GM19468 (cell line): ENCODE data around the gene SCAI.
"Not testable (repeated sequence)": the region's sequence is repeated elsewhere in the genome, so short reads cannot be mapped to it uniquely, and the experiment has no call there.

Experiments used
- ATAC-seq: cut with Tn5 transposase; IDR thresholded peaks from one replicate; pipeline ENCODE4 v1.9.1; 2021; ENCODE audit warnings: mild to moderate bottlenecking, moderate library complexity, moderate number of reproducible peaks; ENCODE audit not compliant: unreplicated experiment; ENCODE audit errors: extremely low read depth

SCAI gene

DNA sequence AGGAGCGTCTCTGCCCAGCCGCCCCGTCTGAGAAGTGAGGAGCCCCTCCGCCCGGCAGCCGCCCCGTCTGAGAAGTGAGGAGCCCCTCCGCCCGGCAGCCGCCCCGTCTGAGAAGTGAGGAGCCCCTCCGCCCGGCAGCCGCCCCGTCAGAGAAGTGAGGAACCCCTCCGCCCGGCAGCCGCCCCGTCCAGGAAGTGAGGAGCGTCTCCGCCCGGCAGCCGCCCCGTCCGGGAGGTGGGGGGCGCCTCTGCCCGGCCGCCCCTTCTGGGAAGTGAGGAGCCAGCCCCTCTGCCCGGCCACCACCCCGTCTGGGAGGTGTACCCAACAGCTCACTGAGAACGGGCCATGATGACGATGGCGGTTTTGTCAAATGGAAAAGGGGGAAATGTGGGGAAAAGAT is 34.8 kb downstream of the SCAI start:
- ATAC-seq = not testable (repeated sequence)

DNA sequence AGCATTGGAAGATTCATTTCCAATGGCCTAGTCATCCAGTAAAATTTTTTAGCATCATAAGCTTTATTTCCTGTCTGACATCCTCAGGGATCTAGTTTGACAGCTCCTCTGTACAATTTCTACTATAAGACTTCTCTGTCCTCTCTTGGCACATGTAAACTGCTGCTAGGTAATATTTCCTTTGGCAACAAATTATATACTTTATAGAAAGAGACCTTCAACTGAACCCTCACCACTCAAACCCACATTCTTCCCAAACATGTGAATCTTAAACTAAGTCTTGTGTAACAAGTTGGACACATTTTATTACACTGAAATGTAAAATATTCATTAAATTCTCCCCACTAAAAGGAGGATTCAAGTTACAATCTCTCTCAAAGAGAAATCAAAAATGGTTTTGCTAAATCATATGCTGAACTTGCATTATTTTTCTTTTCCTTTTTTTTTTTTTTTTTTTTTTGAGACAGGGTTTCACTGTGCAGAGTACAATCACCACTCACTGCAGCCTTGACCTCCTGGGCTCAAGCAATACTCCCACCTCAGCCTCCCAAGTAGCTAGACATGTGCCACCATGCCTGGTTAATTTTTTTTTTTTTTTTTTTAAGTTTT is 36.9 kb downstream of the SCAI start:
- ATAC-seq = no peak

- ATAC-seq = no peak
Observed at GRCh38 chr9:125103770-125104460, 39.4 kb downstream of the SCAI start.

DNA sequence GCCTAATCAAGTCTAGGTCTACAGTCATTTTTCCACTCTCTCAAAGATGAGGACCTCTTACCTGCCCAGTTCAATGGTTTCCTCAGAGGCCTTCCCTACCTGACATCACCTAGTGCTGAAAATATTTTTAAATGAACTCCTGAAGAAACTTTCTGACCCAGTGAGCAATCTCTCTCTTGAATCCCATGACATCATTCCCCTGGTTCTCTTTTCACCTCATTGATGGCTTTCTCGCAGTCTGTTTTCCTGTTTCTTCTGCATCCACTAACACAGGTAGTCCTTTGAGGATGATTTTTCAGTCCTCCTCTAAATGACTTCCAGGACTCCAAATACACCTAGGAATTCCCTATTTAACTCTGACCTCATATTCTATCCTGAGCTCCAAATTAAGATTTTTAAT is 40.3 kb downstream of the SCAI start:
- no peak for ATAC-seq

DNA sequence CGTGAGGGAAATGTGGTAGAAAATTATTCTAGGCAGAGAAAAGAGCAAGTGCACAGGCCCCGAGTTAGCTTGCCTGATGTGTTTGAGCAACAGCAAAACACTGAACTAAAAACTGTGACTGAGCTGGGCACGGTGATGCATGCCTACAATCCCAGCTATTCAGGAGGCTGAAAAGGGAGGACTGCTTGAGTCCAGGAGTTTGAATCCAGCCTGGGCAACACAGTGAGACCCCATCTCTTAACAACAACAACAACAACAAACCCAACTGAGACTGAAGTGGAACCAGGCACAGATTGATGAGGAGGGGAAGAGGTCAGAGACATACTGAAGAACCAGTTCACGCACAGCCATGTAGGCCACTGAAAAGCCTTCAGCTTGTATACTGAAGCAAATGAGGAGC is 42.5 kb downstream of the SCAI start:
- no peak for ATAC-seq

DNA sequence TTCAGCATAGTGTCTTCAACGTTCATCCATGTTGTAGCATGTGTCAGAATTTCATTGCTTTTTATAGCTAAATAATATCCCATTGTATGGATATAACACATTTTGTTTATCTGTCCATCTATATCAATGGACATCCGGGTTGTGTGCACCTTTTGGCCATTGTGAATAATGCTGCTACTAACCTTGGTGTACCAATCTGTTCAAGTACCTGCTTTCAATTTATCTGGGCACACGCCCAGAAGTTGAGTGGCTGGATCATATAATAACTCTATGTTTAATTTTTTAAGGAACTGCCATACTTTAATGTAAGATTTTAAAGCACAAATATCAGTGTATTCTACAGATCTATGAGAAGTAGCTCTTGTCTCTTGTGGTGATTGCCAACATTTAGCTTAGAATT is 43.5 kb downstream of the SCAI start:
- no peak for ATAC-seq

- no peak for ATAC-seq
Observed at GRCh38 chr9:125095821-125096443, 47.4 kb downstream of the SCAI start.

GRCh38 chr9:125091121-125091520 is 52.2 kb downstream of the SCAI start:
- no peak for ATAC-seq

GRCh38 chr9:125089331-125089730 is 54.0 kb downstream of the SCAI start:
- ATAC-seq = peak; percentile 32

GRCh38 chr9:125088752-125089151 is 54.6 kb downstream of the SCAI start:
- ATAC-seq = no peak

DNA sequence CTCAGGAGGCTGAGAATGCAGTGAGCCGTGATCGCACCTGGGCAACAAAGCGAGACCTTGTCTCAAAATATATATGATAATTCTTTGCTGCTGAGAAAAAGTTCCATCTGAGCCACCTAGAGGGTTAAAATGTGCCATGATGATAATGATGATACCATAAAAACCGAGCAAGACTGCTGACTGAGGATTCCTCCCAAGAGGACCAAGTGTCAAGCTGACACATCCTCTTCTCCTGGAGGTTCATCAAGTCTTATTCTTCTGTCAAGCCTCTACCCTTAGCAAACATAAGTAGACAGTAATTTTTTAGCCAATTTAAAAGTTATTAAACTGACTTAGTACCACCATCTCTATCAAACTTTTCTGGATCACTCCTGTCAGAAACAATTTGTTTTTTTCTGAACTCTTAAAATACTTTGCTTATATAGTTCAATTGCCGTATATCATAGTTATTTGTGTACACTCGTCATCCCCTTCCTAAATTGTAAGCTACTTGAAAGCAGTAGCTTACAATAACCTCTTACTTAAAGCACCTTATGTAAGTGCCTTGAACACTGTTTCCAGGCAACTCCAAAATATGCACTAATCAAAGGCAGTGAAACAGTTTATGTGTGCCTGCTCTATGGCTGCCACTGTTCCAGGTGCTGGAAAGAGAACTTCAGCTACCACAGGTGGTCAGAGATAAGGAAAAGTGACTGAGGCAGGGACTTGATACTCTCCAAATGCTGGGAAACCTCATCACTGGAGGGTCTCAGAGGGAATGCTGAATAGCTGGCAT is 57.4 kb downstream of the SCAI start:
- no peak for ATAC-seq

- not testable (repeated sequence) for ATAC-seq
Observed at GRCh38 chr9:125082197-125082596, 61.1 kb downstream of the SCAI start.

- not testable (repeated sequence) for ATAC-seq
Observed at GRCh38 chr9:125080797-125081196, 62.5 kb downstream of the SCAI start.

DNA sequence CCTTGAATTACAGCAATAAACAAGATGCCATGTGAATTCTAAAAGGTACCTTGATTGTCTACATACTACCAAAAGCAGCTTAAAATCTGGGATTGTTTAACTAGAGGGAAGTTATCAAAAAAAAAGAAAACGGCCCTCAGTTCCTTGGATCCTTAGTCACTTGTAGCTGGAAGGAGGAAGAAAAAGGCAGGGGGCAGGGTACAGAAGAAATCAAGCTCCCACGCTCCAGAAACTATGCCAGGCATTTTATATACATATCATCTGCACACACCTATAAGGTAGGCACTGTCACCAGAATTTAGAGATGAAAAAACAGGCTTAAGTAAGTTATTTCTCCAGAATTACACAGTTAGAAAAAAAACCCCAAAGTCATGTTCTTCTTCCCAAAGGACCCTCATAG is 63.4 kb downstream of the SCAI start:
- no peak for ATAC-seq

GRCh38 chr9:125075997-125076396 is 67.3 kb downstream of the SCAI start:
- no peak for ATAC-seq

DNA sequence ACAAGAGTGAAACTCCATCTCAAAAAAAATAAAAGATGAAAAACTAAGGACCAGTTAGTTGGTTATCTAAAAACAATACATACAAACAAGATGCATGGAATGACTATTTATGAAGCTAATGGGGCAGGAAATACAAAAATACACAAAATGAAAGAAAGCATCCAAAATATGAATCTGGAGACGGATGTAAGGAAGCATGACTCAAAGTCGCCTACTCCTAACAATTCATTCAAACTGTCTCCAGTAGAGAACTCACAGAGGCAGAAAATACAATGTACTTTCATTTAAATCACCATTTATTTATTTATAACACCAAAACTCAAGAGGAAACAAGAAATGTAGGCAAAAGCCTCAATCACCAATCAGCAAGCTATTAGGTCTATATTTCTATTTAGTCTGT is 68.4 kb downstream of the SCAI start:
- ATAC-seq = no peak

DNA sequence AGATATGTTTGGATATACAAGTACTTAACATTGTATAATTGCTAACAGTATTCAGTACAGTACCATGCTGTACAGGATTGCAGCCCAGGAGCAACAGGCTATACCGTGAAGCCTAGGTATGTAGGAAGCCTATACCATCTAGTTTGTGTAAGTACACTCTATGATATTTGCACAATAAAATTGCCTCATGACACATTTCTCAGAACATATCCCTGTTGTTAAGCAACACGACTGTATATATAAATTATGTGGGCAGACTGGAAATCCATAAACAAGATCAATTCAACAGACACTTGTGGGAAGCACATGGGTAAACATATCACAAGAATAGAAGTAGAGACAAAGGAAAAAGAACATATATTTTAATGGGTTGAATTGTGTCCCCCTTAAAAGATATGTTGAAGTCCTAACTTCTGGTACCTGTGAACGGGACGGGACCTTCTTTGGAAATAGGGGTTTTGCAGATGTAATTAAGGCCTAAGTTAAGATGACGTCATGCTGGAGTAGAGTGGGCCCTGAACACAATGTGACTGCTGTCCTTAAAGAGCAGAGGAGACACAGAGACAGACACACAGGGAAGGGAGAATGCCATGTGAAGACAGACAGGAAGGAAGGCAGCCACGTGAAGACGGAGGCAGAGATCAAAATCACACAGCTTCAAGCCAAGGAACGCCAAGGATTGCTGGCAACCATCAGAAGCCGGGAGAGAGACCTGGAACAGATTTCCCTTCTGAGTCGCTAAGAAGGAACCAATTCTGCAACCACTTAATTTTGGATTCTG is 76.3 kb downstream of the SCAI start:
- no peak for ATAC-seq

GRCh38 chr9:125061391-125061790 is 81.9 kb downstream of the SCAI start:
- ATAC-seq = no peak

- ATAC-seq = no peak
Observed at GRCh38 chr9:125049212-125050049, 93.9 kb downstream of the SCAI start.
